Body of pancreas (tissue), 4 donors: Measurements from ENCODE around the gene KIR2DL1. TPM values are rescaled to one million over a fixed set of nuclear protein-coding genes. Genes with fewer than 3 reads are reported as not detected.
"Not testable (repeated sequence)": the region's sequence is repeated elsewhere in the genome, so short reads cannot be mapped to it uniquely, and the experiment has no call there.

Experiments used
- ATAC-seq: fragments of 150-250 bp; one replicate; pipeline ENCODE4 v1.9.1; 2016
- DNase-seq, 4 donors: peaks; one replicate each; pipeline ENCODE4 v3.0.0-alpha.2; 2019
- H3K27ac ChIP-seq, 4 donors: fragments of 200-600 bp; sonication (generic); 1 replicate in 3 of 4; 2 replicates in 1 of 4; pipeline versions ENCODE4 v1.5.1 to v1.6.1; 2016 to 2019; ENCODE audit warnings: mild to moderate bottlenecking in 1 of 4, mixed read lengths in 1 of 4, moderate library complexity in 1 of 4
- H3K27me3 ChIP-seq, 2 donors: fragments of 200-600 bp; sonication (generic); one replicate each; pipeline ENCODE4 v1.6.0; 2016; ENCODE audit warnings: mild to moderate bottlenecking in 1 of 2
- H3K36me3 ChIP-seq, 2 donors: fragments of 200-600 bp; sonication (generic); replicated peaks in 1 of 2; 2 replicates each; pipeline ENCODE4 v1.5.1; 2016; ENCODE audit warnings: low read depth in 2 of 2; ENCODE audit not compliant: insufficient read depth in 1 of 2
- H3K4me1 ChIP-seq: fragments of 200-600 bp; sonication (generic); one replicate; pipeline ENCODE4 v1.6.0; 2016
- H3K4me3 ChIP-seq, 2 donors: fragments of 200-600 bp; sonication (generic); 1 replicate in 1 of 2; 2 replicates in 1 of 2; pipeline ENCODE4 v1.5.1; 2016 to 2019
- H3K9me3 ChIP-seq, 3 donors: fragments of 200-600 bp; sonication (generic); 1 replicate in 2 of 3; 2 replicates in 1 of 3; pipeline ENCODE4 v1.5.1; 2016
- CTCF ChIP-seq, 7 experiments: fragments of 450-650 bp in 4 of 7; fragments of 200-600 bp in 3 of 7; sonication (generic) in 3 of 7; IDR thresholded peaks; one replicate each; pipeline ENCODE4 v1.5.1; 2016 to 2019; ENCODE audit warnings: antibody characterized with exemption in 7 of 7
- POLR2A ChIP-seq, 3 donors: fragments of 450-650 bp; IDR thresholded peaks; one replicate each; pipeline ENCODE4 v1.6.1; 2016; ENCODE audit warnings: antibody characterized with exemption in 3 of 3, mild to moderate bottlenecking in 2 of 3
- WGBS, 2 donors: methylation state at CpG; one replicate each; pipeline ENCODE4 v1.1.5; 2017; 5-methylcytosine and 5-hydroxymethylcytosine counted together
- intact Hi-C: fragments of 100-400 bp; cut with DNase I; formaldehyde crosslinking; loops from one replicate; pipeline ENCODE4 v1.15.1; 2023
- small RNA-seq: library from RNA; depleted of rRNA; stranded (forward); fragments of <200 nt; gene quantifications from one replicate; pipeline ENCODE3, GENCODE V24; 2016
- total RNA-seq, 2 donors: library from RNA; depleted of rRNA; stranded (reverse); fragments of >200 nt; gene quantifications; one replicate each; pipeline ENCODE4 v1.1.0, GENCODE V29; 2016

The KIR2DL1 gene
- total RNA-seq, 2 donors from 2014 or later: not detected

GRCh38 chr19:54817670-54818536 lies 48.3 kb downstream of the KIR2DL1 start:
- no peaks in the 10 kb centered on the region for H3K4me1 ChIP-seq
- H3K36me3 ChIP-seq: no peaks in the 10 kb centered on the region
- TF ChIP-seq POLR2A (IDR thresholded peaks at IDR 0.05) (no peak), CTCF (IDR thresholded peaks at IDR 0.05) (no peak)
- WGBS, 2 donors: 45 to 56% methylated on average over 8 to 15 of the region's 15 CpGs
- no peak for DNase-seq
- H3K27me3 ChIP-seq: no peaks in the 10 kb centered on the region
- no peak overlapping the region for H3K27ac ChIP-seq
- no peak for ATAC-seq
- intact Hi-C loops: no loop called here
- no peaks in the 10 kb centered on the region for H3K9me3 ChIP-seq
- H3K4me3 ChIP-seq: no peak overlapping the region

GRCh38 chr19:54824416-54824815 lies 54.8 kb downstream of the KIR2DL1 start:
- H3K4me1 ChIP-seq, H3K9me3 ChIP-seq, H3K36me3 ChIP-seq, intact Hi-C loops, H3K27me3 ChIP-seq, ATAC-seq, DNase-seq, H3K27ac ChIP-seq, H3K4me3 ChIP-seq: not testable (repeated sequence)
- 44 to 58% methylated on average over 4 of the region's 4 CpGs for WGBS, 2 donors

- 33 to 43% methylated on average over 7 of the region's 7 CpGs for WGBS, 2 donors
Measured at GRCh38 chr19:54825326-54825725, 55.7 kb downstream of the KIR2DL1 start.

GRCh38 chr19:54828064-54828463 lies 58.5 kb downstream of the KIR2DL1 start:
- intact Hi-C loops, DNase-seq, H3K9me3 ChIP-seq, ATAC-seq, H3K4me1 ChIP-seq, H3K36me3 ChIP-seq, H3K4me3 ChIP-seq, H3K27ac ChIP-seq, H3K27me3 ChIP-seq: not testable (repeated sequence)
- 46 to 51% methylated on average over 8 of the region's 8 CpGs for WGBS, 2 donors

More at GRCh38 chr19:54825326-54825725, 55.7 kb downstream of the KIR2DL1 start:
- H3K4me1 ChIP-seq, H3K4me3 ChIP-seq, H3K36me3 ChIP-seq, intact Hi-C loops, H3K27ac ChIP-seq, H3K27me3 ChIP-seq, H3K9me3 ChIP-seq, ATAC-seq: not testable (repeated sequence)
- DNase-seq: peak in 1 of 4 donors; percentile 8

- intact Hi-C loops: not testable (repeated sequence)
- 79 to 84% methylated on average over 10 to 11 of the region's 14 CpGs for WGBS, 2 donors
Measured at GRCh38 chr19:54832496-54832895, 62.9 kb downstream of the KIR2DL1 start, which contains the start of gene KIR2DS4. Gene KIR2DS4, plus strand, starts transcription at chr19:54832676.

More at GRCh38 chr19:54832496-54832895, 62.9 kb downstream of the KIR2DL1 start, which contains the start of gene KIR2DS4:
- H3K4me3 ChIP-seq, H3K4me1 ChIP-seq, ATAC-seq, H3K27ac ChIP-seq, H3K9me3 ChIP-seq, H3K27me3 ChIP-seq, DNase-seq, H3K36me3 ChIP-seq: not testable (repeated sequence)

Small RNA genes within 50 kb of the gene (small RNA-seq; reads per million reads assigned to genes)
- gene KIR3DP1: not detected

Other genes starting within 250 kb of the KIR2DL1 start
- 1 to 10 TPM in 1 of 2 donors, not detected in 1; 1.6 TPM for gene LILRA2, start 196.0 kb upstream of the KIR2DL1 start, total RNA-seq
- gene LILRA1, start 176.2 kb upstream of the KIR2DL1 start, total RNA-seq: under 1 TPM in 1 of 2 donors, not detected in 1; 0.26 TPM
- under 1 TPM; 0.33 to 0.52 TPM for gene LILRB1, start 139.3 kb upstream of the KIR2DL1 start, total RNA-seq
- 1 to 10 TPM in 1 of 2 donors, under 1 TPM in 1; 0.99 to 1.0 TPM for gene LILRB4, start 106.8 kb upstream of the KIR2DL1 start, total RNA-seq
- not detected for gene KIR3DL3, start 45.4 kb upstream of the KIR2DL1 start, total RNA-seq
- not detected for gene KIR2DL3, start 31.3 kb upstream of the KIR2DL1 start, total RNA-seq
- not detected for gene KIR2DL4, start 33.8 kb downstream of the KIR2DL1 start, total RNA-seq
- gene KIR3DL1, start 46.7 kb downstream of the KIR2DL1 start, total RNA-seq: not detected
- not detected for gene KIR2DS4, start 62.9 kb downstream of the KIR2DL1 start, total RNA-seq
- gene KIR3DL2, start 80.7 kb downstream of the KIR2DL1 start, total RNA-seq: not detected
- gene FCAR, start 104.4 kb downstream of the KIR2DL1 start, total RNA-seq: not detected
- not detected for gene NCR1, start 136.4 kb downstream of the KIR2DL1 start, total RNA-seq
- gene NLRP7, start 177.7 kb downstream of the KIR2DL1 start, total RNA-seq: not detected
- gene NLRP2, start 196.6 kb downstream of the KIR2DL1 start, total RNA-seq: 10 to 100 TPM in 1 of 2 donors, 1 to 10 TPM in 1; 1.3 to 10.2 TPM